OCI-LY7 (cell line): ENCODE measurements around the gene TPSG1.

Experiments used
- EZH2phosphoT487 ChIP-seq: fragments of 200-600 bp; sonication (generic); IDR thresholded peaks from 2 replicates; pipeline ENCODE4 v1.6.1; 2018; ENCODE audit warnings: low read depth, borderline replicate concordance, mild to moderate bottlenecking, mixed run types, antibody characterized with exemption, low read length, moderate library complexity, mixed read lengths
- TF ChIP-seq, protein P1 (sequence below): fragments of 200-600 bp; sonication (generic); conservative IDR thresholded peaks from 2 replicates; pipeline ENCODE4 v1.5.1; 2014; ENCODE audit warnings: mild to moderate bottlenecking, antibody characterized with exemption, low read length, moderate library complexity, mixed read lengths

DNA sequence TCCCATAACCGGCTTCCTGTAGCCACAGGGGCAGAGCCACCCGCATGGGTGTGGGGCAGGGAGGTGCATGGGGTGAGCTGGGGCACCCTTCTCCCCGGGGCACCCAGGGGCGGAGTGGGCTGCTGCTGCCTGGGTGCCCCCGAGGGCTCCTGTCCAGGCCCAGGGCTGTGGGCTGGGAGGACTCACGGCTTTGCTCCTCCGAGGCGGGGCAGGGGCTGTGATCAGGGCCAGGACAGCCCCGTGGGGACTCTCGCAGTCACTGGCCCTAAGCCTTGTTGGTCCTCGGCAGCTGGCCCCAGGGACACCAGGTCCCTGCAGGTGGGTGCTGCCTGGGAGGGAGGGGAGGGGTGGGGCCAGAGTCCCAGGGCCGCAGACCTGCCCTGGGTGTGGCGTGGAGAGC, 52.4 kb downstream of the TPSG1 start:
- TF ChIP-seq, protein P1, sequence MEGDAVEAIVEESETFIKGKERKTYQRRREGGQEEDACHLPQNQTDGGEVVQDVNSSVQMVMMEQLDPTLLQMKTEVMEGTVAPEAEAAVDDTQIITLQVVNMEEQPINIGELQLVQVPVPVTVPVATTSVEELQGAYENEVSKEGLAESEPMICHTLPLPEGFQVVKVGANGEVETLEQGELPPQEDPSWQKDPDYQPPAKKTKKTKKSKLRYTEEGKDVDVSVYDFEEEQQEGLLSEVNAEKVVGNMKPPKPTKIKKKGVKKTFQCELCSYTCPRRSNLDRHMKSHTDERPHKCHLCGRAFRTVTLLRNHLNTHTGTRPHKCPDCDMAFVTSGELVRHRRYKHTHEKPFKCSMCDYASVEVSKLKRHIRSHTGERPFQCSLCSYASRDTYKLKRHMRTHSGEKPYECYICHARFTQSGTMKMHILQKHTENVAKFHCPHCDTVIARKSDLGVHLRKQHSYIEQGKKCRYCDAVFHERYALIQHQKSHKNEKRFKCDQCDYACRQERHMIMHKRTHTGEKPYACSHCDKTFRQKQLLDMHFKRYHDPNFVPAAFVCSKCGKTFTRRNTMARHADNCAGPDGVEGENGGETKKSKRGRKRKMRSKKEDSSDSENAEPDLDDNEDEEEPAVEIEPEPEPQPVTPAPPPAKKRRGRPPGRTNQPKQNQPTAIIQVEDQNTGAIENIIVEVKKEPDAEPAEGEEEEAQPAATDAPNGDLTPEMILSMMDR = no peak
- TF ChIP-seq EZH2phosphoT487 = no peak
